Esophagus muscularis mucosa (tissue), 3 donors: ENCODE results near the gene MARVELD1.

ENCODE experiments used
- CTCF ChIP-seq, 3 experiments: fragments of 200-600 bp in 2 of 3; fragments of 450-650 bp in 1 of 3; sonication (generic) in 2 of 3; IDR thresholded peaks; one replicate each; pipeline ENCODE4 v1.5.1; 2017 to 2019; ENCODE audit warnings: antibody characterized with exemption in 3 of 3, mild to moderate bottlenecking in 2 of 3, moderate library complexity in 1 of 3
- POLR2A ChIP-seq: fragments of 450-650 bp; IDR thresholded peaks from one replicate; pipeline ENCODE4 v1.6.1; 2017; ENCODE audit warnings: antibody characterized with exemption, moderate library complexity, mild to moderate bottlenecking, low read depth

- TF ChIP-seq CTCF (IDR thresholded peaks at IDR 0.05), result no peak
- TF ChIP-seq POLR2A, result no peak
These were observed 46.5 kb upstream of the MARVELD1 start for GRCh38 chr10:97666992-97667391.
